Karpas-422 (cell line): Measurements from ENCODE around the gene PRRC2B. TPM values are rescaled to one million over a fixed set of nuclear protein-coding genes. Genes with fewer than 3 reads are reported as not detected.

Experiments
- DNase-seq: peaks from one replicate; pipeline ENCODE4 v3.0.0-alpha.2; 2015
- H2AFZ ChIP-seq: fragments of 200-600 bp; sonication (generic); 2 replicates; pipeline ENCODE4 v1.6.1; 2014; ENCODE audit warnings: antibody characterized with exemption, low read length, mixed read lengths
- H3K27ac ChIP-seq: fragments of 200-600 bp; sonication (generic); 2 replicates; pipeline ENCODE4 v1.5.1; 2014; ENCODE audit warnings: mild to moderate bottlenecking, low read length, moderate library complexity
- H3K27me3 ChIP-seq: fragments of 200-600 bp; sonication (generic); 2 replicates; pipeline ENCODE4 v1.6.1; 2014; ENCODE audit warnings: low read length, mixed read lengths
- H3K36me3 ChIP-seq: fragments of 200-600 bp; sonication (generic); 2 replicates; pipeline ENCODE4 v1.6.1; 2014; ENCODE audit warnings: low read length, mixed read lengths; ENCODE audit not compliant: insufficient read depth
- H3K4me1 ChIP-seq: fragments of 200-600 bp; sonication (generic); 2 replicates; pipeline ENCODE4 v1.6.1; 2014; ENCODE audit warnings: mild to moderate bottlenecking, low read length, mixed read lengths
- H3K4me2 ChIP-seq: fragments of 200-600 bp; sonication (generic); 2 replicates; pipeline ENCODE4 v1.6.1; 2014; ENCODE audit warnings: low read length, low read depth, mild to moderate bottlenecking; ENCODE audit not compliant: poor library complexity, severe bottlenecking
- H3K4me3 ChIP-seq: fragments of 200-600 bp; sonication (generic); 2 replicates; pipeline ENCODE4 v1.5.1; 2014; ENCODE audit warnings: mild to moderate bottlenecking, antibody characterized with exemption, low read length, mixed read lengths
- H3K79me2 ChIP-seq: fragments of 200-600 bp; sonication (generic); 2 replicates; pipeline ENCODE4 v1.6.1; 2014; ENCODE audit warnings: mild to moderate bottlenecking, low read length, mixed read lengths
- H3K9ac ChIP-seq: fragments of 200-600 bp; sonication (generic); 2 replicates; pipeline ENCODE4 v1.6.0; 2014; ENCODE audit warnings: low read length
- H3K9me2 ChIP-seq: fragments of 200-600 bp; sonication (generic), shearing (Covaris generic); replicated peaks from 2 replicates; pipeline ENCODE4 v1.6.0; 2014; ENCODE audit warnings: mild to moderate bottlenecking, low read length, moderate library complexity; ENCODE audit not compliant: insufficient read depth
- H3K9me3 ChIP-seq: fragments of 300-700, 200-600 bp; sonication (generic); 2 replicates; pipeline ENCODE4 v1.6.1; 2014; ENCODE audit warnings: low read length, mixed read lengths
- H4K20me1 ChIP-seq: fragments of 200-600 bp; sonication (generic); 2 replicates; pipeline ENCODE4 v1.6.1; 2014; ENCODE audit warnings: mild to moderate bottlenecking, antibody characterized with exemption, low read length, low read depth; ENCODE audit not compliant: insufficient read depth
- total RNA-seq: library from RNA; depleted of rRNA; stranded (reverse); fragments of >200 nt; shearing (Covaris generic); gene quantifications from 2 replicates; pipeline ENCODE4 v1.2.3, GENCODE V29; 2014; ENCODE audit warnings: low replicate concordance

PRRC2B gene
- total RNA-seq, 1 experiment from 2014 or later, result 83.8 TPM

DNA sequence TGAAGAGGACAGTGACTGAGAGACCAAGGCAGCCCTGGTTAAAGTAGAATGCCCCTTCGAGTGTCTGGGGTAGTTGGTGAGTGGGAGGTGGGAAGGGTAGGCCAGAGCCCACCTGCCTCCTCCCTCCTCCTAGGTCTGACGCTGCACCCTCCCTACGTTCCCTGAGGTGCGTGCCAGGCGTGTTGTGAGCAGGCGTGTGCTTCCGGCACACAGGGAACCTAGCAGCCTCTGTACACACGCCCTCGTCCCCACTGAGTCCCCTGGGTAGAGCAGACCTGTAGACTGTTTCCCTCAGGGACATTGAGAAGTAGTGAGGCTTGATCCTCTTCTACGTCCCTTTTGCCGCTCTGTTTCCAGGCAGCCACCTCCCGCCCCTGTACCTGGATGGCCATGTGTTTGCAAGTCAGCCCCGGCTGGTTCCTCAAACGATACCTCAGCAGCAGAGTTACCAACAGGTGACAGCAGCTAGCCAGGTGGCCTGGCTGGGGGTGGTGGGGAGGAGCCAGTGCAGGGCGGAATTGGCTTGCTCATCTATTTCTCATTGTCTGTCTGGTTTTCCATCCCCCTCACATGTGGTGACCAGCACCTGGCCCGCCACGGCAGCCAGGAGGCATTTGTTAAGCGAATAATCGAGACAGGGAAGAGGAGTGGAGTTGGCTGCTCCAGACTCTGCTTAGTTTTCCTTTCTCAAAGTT, 92.0 kb downstream of the PRRC2B start:
- H4K20me1 ChIP-seq, result 0 out of 2 replicates have a peak, but pooled peaks cover 8% of the 10 kb centered on the region
- no peak overlapping the region for H3K4me3 ChIP-seq
- H3K9me2 ChIP-seq, result no peaks in the 10 kb centered on the region
- H3K79me2 ChIP-seq, result no peaks in the 10 kb centered on the region
- no peak overlapping the region for H3K27ac ChIP-seq
- no peaks in the 10 kb centered on the region for H3K9me3 ChIP-seq
- no peak overlapping the region for H3K9ac ChIP-seq
- no peaks in the 10 kb centered on the region for H3K27me3 ChIP-seq
- no peak overlapping the region for H2AFZ ChIP-seq
- no peaks in the 10 kb centered on the region for H3K4me1 ChIP-seq
- DNase-seq, result no peak
- H3K36me3 ChIP-seq, result peaks cover 35% of the 10 kb centered on the region
- no peak overlapping the region for H3K4me2 ChIP-seq

DNA sequence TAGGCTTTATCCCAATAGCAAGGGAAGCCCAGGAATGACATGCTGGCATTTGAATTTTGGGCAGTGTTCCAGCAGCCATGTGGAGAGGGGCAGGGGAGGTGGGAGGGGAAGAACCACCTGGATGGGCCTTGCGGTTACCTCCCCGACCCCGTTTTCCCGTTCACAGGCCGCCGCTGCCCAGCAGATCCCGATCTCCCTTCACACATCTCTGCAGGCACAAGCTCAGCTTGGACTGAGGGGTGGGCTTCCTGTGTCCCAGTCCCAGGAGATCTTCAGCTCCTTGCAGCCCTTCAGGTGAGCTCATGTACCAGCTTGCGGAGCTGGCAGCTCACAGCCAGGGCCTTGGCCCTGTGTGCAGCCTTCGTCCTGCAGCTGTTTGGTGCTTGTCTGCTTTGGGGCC, 93.1 kb downstream of the PRRC2B start:
- Histone ChIP-seq H3K27me3 (no peaks in the 10 kb centered on the region), H3K9me3 (no peaks in the 10 kb centered on the region), H3K9me2 (no peaks in the 10 kb centered on the region), H3K9ac (no peak overlapping the region), H3K4me1 (no peaks in the 10 kb centered on the region), H3K4me3 (no peak overlapping the region), H2AFZ (no peak overlapping the region), H4K20me1 (0 out of 2 replicates have a peak, but pooled peaks cover 8% of the 10 kb centered on the region), H3K27ac (no peak overlapping the region), H3K36me3 (peaks cover 42% of the 10 kb centered on the region), H3K4me2 (no peak overlapping the region), H3K79me2 (no peaks in the 10 kb centered on the region)
- no peak for DNase-seq

DNA sequence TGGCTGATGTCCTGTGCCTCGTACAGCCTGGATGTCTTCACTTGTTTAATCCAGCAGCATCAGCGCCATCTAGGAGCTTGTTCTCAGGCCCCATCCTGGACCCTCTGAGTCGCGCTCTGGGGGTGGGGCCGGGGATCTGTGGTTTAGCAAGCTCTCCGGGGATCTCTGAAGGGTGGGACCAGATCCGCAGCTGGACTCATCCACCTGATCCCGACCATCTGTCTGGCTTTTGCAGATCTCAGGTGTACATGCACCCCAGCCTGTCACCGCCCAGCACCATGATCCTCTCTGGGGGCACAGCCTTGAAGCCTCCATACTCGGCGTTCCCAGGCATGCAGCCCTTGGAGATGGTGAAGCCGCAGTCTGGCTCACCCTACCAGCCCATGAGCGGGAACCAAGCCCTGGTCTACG, 93.7 kb downstream of the PRRC2B start:
- no peaks in the 10 kb centered on the region for H3K79me2 ChIP-seq
- H3K9ac ChIP-seq, result no peak overlapping the region
- no peaks in the 10 kb centered on the region for H3K9me2 ChIP-seq
- no peaks in the 10 kb centered on the region for H3K4me1 ChIP-seq
- peaks cover 42% of the 10 kb centered on the region for H3K36me3 ChIP-seq
- H4K20me1 ChIP-seq, result 0 out of 2 replicates have a peak, but pooled peaks cover 8% of the 10 kb centered on the region
- no peak overlapping the region for H3K27ac ChIP-seq
- no peak overlapping the region for H2AFZ ChIP-seq
- no peaks in the 10 kb centered on the region for H3K27me3 ChIP-seq
- no peaks in the 10 kb centered on the region for H3K9me3 ChIP-seq
- H3K4me2 ChIP-seq, result no peak overlapping the region
- DNase-seq, result no peak
- H3K4me3 ChIP-seq, result no peak overlapping the region

DNA sequence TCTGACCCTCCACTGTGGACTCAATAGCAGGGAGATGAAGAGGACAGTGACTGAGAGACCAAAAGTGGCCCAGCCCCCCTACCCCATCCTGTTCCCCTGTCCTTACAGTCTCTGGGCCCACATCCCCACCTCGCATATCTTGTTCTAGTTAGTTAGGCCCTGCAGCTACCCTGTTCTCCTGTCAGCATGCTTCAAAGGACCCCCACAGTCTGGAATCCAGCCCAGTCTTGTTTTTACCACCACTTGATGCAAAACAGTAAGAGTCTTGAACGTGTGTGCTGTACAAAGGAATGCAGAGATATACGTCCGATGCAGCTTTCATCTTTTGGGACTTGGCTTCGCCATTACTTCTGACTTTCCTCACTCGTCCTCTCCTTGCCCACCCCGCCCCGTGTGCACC, 96.6 kb downstream of the PRRC2B start:
- H4K20me1 ChIP-seq, result 0 out of 2 replicates have a peak, but pooled peaks cover 10% of the 10 kb centered on the region
- no peak for DNase-seq
- H3K4me3 ChIP-seq, result no peak overlapping the region
- no peaks in the 10 kb centered on the region for H3K9me2 ChIP-seq
- H3K27ac ChIP-seq, result no peak overlapping the region
- peaks cover 31% of the 10 kb centered on the region for H3K36me3 ChIP-seq
- H2AFZ ChIP-seq, result no peak overlapping the region
- no peaks in the 10 kb centered on the region for H3K27me3 ChIP-seq
- H3K9ac ChIP-seq, result no peak overlapping the region
- H3K9me3 ChIP-seq, result no peaks in the 10 kb centered on the region
- H3K79me2 ChIP-seq, result no peaks in the 10 kb centered on the region
- no peak overlapping the region for H3K4me2 ChIP-seq
- H3K4me1 ChIP-seq, result no peaks in the 10 kb centered on the region

DNA sequence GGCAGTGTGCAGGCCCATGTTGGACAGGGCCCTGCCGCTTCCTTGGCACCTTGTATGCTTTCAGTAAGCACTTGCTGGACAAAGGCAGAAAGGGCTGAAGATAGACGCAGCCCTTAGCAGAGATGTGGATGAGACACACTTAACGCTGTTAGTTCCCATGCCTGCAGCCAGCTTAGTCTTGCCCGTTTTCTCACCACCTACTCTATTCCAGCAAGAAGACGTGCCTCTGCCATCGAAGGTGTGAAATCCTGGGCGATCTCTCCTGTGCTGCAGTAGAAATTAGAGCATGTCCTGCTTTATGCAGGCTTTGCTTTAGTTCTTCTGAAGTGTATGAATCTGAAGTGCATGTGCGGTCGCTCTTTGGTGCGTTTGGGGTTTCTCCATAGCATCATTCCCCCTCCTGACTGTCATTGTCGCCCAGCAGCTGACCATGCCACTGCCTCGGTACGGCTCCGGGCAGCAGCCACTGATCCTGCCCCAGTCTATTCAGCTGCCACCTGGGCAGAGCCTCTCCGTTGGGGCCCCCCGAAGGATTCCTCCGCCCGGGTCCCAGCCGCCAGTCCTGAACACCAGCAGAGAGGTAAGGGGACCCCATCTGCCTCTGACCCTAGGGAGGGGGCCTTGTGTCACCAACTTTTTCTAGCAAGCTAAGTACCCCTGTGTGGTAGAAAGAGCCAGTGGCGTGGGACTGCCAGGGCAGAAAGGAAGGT, 97.3 kb downstream of the PRRC2B start:
- Histone ChIP-seq H3K4me3 (no peak overlapping the region), H3K9me3 (no peaks in the 10 kb centered on the region), H3K79me2 (no peaks in the 10 kb centered on the region), H3K27ac (no peak overlapping the region), H4K20me1 (peaks cover 15% of the 10 kb centered on the region; the same call in 1 of the 2 replicates), H3K9ac (no peak overlapping the region), H2AFZ (no peak overlapping the region), H3K4me2 (no peak overlapping the region), H3K9me2 (no peaks in the 10 kb centered on the region), H3K27me3 (no peaks in the 10 kb centered on the region), H3K4me1 (no peaks in the 10 kb centered on the region), H3K36me3 (peaks cover 34% of the 10 kb centered on the region)
- DNase-seq, result no peak

DNA sequence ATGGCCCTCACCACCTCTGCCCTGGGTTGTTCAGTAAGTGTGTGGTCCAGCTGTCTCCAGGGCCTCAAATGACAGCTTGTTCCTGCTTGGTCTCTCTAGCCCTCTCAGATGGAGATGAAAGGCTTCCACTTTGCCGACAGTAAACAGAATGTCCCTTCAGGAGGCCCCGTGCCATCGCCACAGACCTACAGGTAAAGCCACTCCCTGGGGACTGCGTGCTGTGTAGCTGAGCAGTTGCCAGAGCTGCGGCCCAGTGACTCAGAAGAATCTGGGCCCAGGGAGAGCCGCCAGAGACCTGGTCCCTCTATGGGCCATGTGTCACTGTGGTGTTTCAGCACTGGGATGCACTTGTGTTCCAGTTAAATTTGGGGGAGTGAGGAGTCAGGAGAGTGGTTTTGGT, 98.2 kb downstream of the PRRC2B start:
- no peaks in the 10 kb centered on the region for H3K9me3 ChIP-seq
- H3K79me2 ChIP-seq, result no peaks in the 10 kb centered on the region
- no peak overlapping the region for H3K4me3 ChIP-seq
- no peak overlapping the region for H2AFZ ChIP-seq
- H3K4me2 ChIP-seq, result no peak overlapping the region
- no peaks in the 10 kb centered on the region for H3K27me3 ChIP-seq
- no peak overlapping the region for H3K9ac ChIP-seq
- DNase-seq, result no peak
- peaks cover 16% of the 10 kb centered on the region; the same call in 1 of the 2 replicates for H4K20me1 ChIP-seq
- no peaks in the 10 kb centered on the region for H3K4me1 ChIP-seq
- no peak overlapping the region for H3K27ac ChIP-seq
- H3K9me2 ChIP-seq, result no peaks in the 10 kb centered on the region
- peaks cover 31% of the 10 kb centered on the region for H3K36me3 ChIP-seq

DNA sequence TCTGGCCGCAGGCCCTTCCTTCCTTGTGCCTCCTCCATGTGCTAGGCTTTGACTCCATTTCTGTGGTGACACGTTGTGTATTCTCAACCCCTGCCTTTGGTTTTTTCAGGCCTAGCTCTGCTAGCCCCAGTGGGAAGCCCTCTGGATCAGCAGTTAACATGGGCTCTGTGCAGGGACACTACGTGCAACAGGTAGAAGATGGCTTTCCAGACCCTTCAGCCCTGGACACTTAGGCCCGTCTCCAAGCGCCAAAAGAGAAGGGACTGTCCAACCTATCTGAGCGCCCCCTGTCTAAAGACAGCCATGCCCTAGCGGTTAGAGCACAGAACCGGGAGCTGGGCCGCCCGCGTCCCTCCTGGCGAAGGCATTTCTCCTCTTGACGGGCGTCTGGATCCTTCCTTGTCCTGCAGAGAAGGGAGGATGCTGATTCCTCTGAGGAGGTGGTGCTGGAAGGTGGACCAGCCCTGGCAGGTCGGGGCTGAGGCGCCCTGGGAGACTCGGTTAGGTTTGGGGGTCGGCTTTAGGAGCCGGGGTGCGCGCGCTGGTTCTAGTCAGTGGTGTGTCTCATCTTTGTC, 100.5 kb downstream of the PRRC2B start:
- Histone ChIP-seq H3K27me3 (no peaks in the 10 kb centered on the region), H2AFZ (no peak overlapping the region), H3K36me3 (peaks cover 35% of the 10 kb centered on the region), H3K4me2 (no peak overlapping the region), H3K27ac (no peak overlapping the region), H3K9me2 (no peaks in the 10 kb centered on the region), H3K79me2 (no peaks in the 10 kb centered on the region), H3K9ac (no peak overlapping the region), H3K9me3 (no peaks in the 10 kb centered on the region), H3K4me3 (no peak overlapping the region), H4K20me1 (peaks cover 16% of the 10 kb centered on the region; the same call in 1 of the 2 replicates), H3K4me1 (no peaks in the 10 kb centered on the region)
- no peak for DNase-seq

DNA sequence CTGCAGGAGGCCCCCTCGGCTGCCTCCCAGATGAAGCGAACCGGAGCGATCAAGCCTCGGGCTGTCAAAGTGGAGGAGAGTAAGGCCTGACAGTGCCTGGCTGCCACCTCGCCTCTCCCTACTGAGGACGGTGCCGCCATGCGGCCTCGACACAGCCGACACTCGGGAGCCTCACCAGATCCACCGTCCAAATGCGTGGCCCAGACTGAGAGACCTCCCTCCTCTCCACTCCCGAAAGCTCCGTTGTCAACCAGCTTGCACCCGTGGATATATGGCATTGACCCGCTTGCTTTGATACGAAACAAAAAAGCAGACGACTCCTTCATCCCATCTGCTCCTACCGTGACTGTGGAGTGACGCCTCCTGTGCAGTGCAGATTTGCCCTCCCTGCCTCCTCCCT, 101.9 kb downstream of the PRRC2B start:
- Histone ChIP-seq H3K9me2 (no peaks in the 10 kb centered on the region), H3K4me2 (no peak overlapping the region), H3K4me3 (no peak overlapping the region), H4K20me1 (peaks cover 15% of the 10 kb centered on the region; the same call in 1 of the 2 replicates), H3K9me3 (no peaks in the 10 kb centered on the region), H3K27me3 (no peaks in the 10 kb centered on the region), H3K36me3 (peaks cover 27% of the 10 kb centered on the region), H3K4me1 (no peaks in the 10 kb centered on the region), H3K9ac (no peak overlapping the region), H3K79me2 (no peaks in the 10 kb centered on the region), H3K27ac (no peak overlapping the region), H2AFZ (no peak overlapping the region)
- DNase-seq, result no peak
